ENCODE results near the gene FRAT1. TPM values are rescaled to one million over a fixed set of nuclear protein-coding genes. Genes with fewer than 3 reads are reported as not detected.

FRAT1 gene
- total RNA-seq, 2 experiments from 2014 or later = 3.0 to 3.2 TPM

DNA sequence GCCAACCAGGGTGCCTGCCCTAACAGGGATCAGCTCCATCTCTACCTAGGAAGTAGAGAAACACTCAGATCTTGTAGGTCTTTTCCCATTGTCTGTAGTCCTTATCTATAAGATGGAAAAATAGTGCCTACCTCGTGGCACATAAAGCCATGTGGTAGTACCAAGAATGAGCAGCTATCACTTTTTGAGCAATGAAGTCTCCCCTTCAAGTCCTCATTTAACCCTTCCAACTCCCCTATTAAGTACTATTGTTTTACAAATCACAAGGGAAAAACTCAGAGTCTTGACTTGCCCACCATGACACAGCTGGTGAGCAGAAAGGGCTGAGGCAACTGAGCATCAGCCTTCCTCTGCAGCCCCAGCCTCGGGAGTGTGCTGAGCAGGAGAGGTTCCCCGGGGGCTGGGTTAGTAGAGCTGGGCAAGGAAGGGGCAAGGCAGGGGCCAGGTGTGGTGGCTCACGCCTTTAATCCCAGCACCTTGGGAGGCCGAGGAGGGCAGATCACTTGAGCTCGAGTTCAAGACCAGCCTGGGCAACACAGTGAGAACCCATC lies 12.2 kb downstream of the FRAT1 start:
- TF ChIP-seq, protein P1, sequence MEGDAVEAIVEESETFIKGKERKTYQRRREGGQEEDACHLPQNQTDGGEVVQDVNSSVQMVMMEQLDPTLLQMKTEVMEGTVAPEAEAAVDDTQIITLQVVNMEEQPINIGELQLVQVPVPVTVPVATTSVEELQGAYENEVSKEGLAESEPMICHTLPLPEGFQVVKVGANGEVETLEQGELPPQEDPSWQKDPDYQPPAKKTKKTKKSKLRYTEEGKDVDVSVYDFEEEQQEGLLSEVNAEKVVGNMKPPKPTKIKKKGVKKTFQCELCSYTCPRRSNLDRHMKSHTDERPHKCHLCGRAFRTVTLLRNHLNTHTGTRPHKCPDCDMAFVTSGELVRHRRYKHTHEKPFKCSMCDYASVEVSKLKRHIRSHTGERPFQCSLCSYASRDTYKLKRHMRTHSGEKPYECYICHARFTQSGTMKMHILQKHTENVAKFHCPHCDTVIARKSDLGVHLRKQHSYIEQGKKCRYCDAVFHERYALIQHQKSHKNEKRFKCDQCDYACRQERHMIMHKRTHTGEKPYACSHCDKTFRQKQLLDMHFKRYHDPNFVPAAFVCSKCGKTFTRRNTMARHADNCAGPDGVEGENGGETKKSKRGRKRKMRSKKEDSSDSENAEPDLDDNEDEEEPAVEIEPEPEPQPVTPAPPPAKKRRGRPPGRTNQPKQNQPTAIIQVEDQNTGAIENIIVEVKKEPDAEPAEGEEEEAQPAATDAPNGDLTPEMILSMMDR (IDR thresholded peaks at IDR 0.05) = no peak
- H3K4me1 Mint-ChIP-seq (ENCODE audit: low read depth) = peaks cover 56% of the 10 kb centered on the region
- CTCF ChIA-PET = interaction anchor here (0.6 to 6.5 kb wide), 5 partner anchors 8 to 258 kb away, joined by 3 to 40 read pairs (median 3); partner anchors contain the start of genes FRAT1 and RRP12
- intact Hi-C loops (cut with micrococcal nuclease) = loop anchor here (5.0 kb wide), 1 partner anchor 49 kb away; no protein-coding TSS in a partner anchor
- no peak for DNase-seq
- H3K4me3 Mint-ChIP-seq = peak overlapping the region; percentile 77
- H3K27me3 Mint-ChIP-seq = no peaks in the 10 kb centered on the region
- H3K36me3 Mint-ChIP-seq (ENCODE audit: low read depth) = peaks cover 6% of the 10 kb centered on the region
- POLR2A ChIA-PET = interaction anchor here (8.2 kb wide), 1 partner anchor 12 kb away, joined by 82 read pairs; the partner anchor contains the start of gene FRAT1
- H3K27ac Mint-ChIP-seq = peak overlapping the region; percentile 22
- H3K9me3 Mint-ChIP-seq = no peaks in the 10 kb centered on the region
- ATAC-seq = no peak

DNA sequence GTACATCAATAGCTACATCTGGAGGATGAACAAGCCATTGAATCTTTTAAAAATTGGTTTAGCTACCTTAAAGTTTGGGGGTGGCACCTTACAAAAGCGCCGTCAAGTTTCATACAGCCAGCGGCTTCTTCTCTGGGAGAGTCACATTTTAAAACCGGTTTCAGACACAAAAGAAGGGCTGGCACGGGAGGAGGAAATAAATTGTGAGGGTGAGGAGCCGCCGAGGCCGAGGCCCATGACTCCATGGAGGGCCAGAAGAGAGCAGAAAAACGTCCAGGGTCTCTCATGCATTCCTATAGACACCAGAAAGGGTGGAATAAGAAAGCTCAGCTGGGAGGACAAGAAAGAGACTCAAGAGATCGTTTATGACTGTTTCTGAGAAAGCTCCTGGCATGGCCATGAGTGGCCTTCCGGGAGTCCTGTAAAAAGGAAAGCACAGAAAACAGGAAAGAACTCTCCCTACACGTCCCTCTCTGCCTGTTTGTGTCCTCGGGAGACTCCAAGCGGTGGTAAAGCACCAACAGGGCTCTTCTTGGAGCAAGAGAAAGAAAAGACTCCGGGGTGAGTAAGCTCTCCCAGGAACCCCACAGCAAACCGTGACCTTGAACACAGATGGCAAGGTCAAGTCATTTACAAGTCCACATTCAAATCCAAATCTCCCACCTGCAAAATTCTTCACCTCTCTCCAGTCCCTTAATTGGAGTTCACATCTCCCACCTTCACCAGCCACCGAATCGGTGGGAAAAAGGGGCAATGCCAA lies 13.7 kb downstream of the FRAT1 start:
- no peak for ATAC-seq
- H3K4me3 Mint-ChIP-seq = peak overlapping the region; percentile 77
- intact Hi-C loops (cut with micrococcal nuclease) = loop anchor here (5.0 kb wide), 1 partner anchor 50 kb away; no protein-coding TSS in a partner anchor
- H3K9me3 Mint-ChIP-seq = no peaks in the 10 kb centered on the region
- peak overlapping the region; percentile 67 for H3K27ac Mint-ChIP-seq
- H3K36me3 Mint-ChIP-seq (ENCODE audit: low read depth) = peaks cover 6% of the 10 kb centered on the region
- no peaks in the 10 kb centered on the region for H3K27me3 Mint-ChIP-seq
- TF ChIP-seq, protein P1 (IDR thresholded peaks at IDR 0.05) = no peak
- POLR2A ChIA-PET = interaction anchor here (0.8 to 8.2 kb wide), 12 partner anchors 8 to 176 kb away, joined by 3 to 82 read pairs (median 4); partner anchors contain the start of gene FRAT1
- peaks cover 52% of the 10 kb centered on the region for H3K4me1 Mint-ChIP-seq (ENCODE audit: low read depth)
- CTCF ChIA-PET = interaction anchor here (1.0 to 6.5 kb wide), 13 partner anchors 8 to 344 kb away, joined by 3 to 40 read pairs (median 5); partner anchors contain the start of gene FRAT1
- DNase-seq = peak; percentile 17

DNA sequence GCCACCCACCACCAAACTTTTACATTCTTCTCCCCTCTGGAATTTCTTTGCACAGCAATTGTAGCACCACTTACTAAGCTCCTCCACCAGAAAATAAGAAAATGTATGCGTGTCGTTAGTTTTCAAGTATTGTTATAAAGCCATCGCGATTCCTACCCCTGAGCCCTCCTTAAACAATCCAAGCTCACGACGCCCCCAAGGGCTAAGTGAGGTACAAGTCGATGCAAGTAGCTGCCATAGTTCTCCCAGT lies 14.2 kb downstream of the FRAT1 start:
- Mint-ChIP-seq H3K27me3 (no peaks in the 10 kb centered on the region), H3K36me3 (ENCODE audit: low read depth) (peaks cover 6% of the 10 kb centered on the region), H3K4me3 (peak overlapping the region; percentile 77), H3K9me3 (no peaks in the 10 kb centered on the region), H3K27ac (peak overlapping the region; percentile 67), H3K4me1 (ENCODE audit: low read depth) (peaks cover 47% of the 10 kb centered on the region)
- ChIA-PET POLR2A (interaction anchor here (0.8 to 8.2 kb wide), 12 partner anchors 8 to 175 kb away, joined by 3 to 82 read pairs (median 4); partner anchors contain the start of gene FRAT1), CTCF (interaction anchor here (0.8 to 6.5 kb wide), 12 partner anchors 8 to 344 kb away, joined by 3 to 40 read pairs (median 5); partner anchors contain the start of gene FRAT1)
- ATAC-seq (peak; percentile 19), DNase-seq (peak; percentile 59)
- intact Hi-C loops (cut with micrococcal nuclease) = loop anchor here (5.0 kb wide), 1 partner anchor 51 kb away; no protein-coding TSS in a partner anchor
- TF ChIP-seq, protein P1 (IDR thresholded peaks at IDR 0.05) = no peak

DNA sequence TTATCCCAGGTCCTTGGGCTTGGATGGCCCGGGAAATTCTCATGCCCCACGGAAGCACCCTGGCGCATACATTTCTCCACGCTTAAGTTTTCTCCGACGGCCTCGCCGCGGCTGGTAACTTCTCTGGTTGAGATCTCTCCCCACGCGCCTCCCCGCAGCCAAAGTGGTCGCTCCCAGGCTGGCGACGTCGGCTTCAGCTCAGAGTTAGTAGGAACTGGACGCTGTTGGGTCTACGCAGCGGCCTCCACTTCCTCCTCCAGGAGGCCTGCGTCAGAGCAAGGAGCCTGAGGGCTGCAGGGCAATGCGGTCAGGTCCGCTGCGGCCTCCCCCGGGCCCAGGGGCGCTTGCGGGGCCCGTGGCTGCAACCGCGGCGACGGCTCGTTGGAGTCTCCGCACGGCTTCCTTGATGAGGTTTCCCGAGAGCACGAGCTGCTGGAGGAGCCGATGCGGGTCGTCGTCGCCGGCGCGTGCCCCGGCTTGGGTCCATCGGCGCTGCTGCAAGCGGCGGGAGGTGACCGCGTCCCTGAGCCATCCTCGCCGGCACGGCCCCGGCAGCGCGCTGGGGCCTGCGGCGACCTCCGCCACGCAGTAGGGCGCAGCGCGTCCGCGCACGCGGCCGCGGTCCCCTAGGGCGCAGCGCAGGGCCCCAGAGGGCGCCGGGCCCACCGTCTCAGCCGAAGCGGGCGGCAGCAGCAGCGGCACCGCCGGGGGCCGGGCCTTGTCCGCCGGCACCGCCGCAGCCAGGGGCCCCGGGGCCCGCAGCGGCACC lies 14.7 kb downstream of the FRAT1 start:
- CTCF ChIA-PET = interaction anchor here (0.8 to 6.5 kb wide), 12 partner anchors 8 to 343 kb away, joined by 3 to 40 read pairs (median 5); partner anchors contain the start of gene FRAT1
- no peaks in the 10 kb centered on the region for H3K9me3 Mint-ChIP-seq

More for the DNA sequence above, 14.7 kb downstream of the FRAT1 start:
- TF ChIP-seq, protein P1 (IDR thresholded peaks at IDR 0.05) = no peak
- peak; percentile 27 for ATAC-seq
- H3K36me3 Mint-ChIP-seq (ENCODE audit: low read depth) = peaks cover 6% of the 10 kb centered on the region
- peaks cover 42% of the 10 kb centered on the region for H3K4me1 Mint-ChIP-seq (ENCODE audit: low read depth)
- peak overlapping the region; percentile 77 for H3K4me3 Mint-ChIP-seq
- peak overlapping the region; percentile 67 for H3K27ac Mint-ChIP-seq
- intact Hi-C loops (cut with micrococcal nuclease) = loop anchor here (5.0 kb wide), 1 partner anchor 51 kb away; no protein-coding TSS in a partner anchor
- peak; percentile 61 for DNase-seq
- no peaks in the 10 kb centered on the region for H3K27me3 Mint-ChIP-seq
- POLR2A ChIA-PET = interaction anchor here (0.6 to 8.2 kb wide), 13 partner anchors 9 to 114 kb away, joined by 3 to 82 read pairs (median 3); partner anchors contain the start of gene FRAT1
